HG02798 (cell line): ENCODE measurements around the gene LCK.
A peak's percentile ranks its signal among the peaks of the same experiment; 100 is the strongest.

Source experiments
- ATAC-seq: cut with Tn5 transposase; IDR thresholded peaks from one replicate; pipeline ENCODE4 v1.9.1; 2021; ENCODE audit warnings: mild to moderate bottlenecking; ENCODE audit not compliant: unreplicated experiment, poor library complexity

LCK gene

GRCh38 chr1:32250893-32251716 lies at the start of gene LCK:
TSS of gene LCK (plus strand) at chr1:32251265. CDS start at chr1:32274330, 23,065 bp downstream.
- no peak for ATAC-seq

DNA sequence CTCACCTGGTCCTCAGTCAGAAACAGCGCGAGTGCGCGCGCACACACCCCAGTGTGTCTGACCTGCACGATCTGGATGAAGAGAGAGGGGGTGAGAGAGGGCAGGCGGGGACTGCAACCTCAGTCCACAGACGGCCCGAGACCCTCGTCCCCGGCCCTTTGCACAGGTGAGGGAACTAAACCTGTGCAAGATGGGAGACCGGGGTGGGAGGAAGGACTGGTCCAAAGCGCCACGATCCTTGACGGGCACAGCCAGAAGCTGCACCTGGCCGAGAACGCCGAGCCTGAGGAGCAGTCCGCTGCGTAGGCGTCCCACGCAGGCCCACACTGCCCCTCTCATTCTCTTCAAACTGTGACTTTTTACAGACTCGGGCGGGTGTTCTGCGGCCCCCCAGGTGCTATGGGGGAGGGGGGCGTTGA lies 46.1 kb upstream of the LCK start:
- no peak for ATAC-seq

GRCh38 chr1:32205401-32206370 lies 45.4 kb upstream of the LCK start, which contains the start of gene IQCC:
TSS of gene IQCC (plus strand) at chr1:32205671. CDS start at chr1:32205682, 11 bp downstream.
- ATAC-seq, result peak; percentile 55

GRCh38 chr1:32208469-32208868 lies 42.6 kb upstream of the LCK start:
- no peak for ATAC-seq

DNA sequence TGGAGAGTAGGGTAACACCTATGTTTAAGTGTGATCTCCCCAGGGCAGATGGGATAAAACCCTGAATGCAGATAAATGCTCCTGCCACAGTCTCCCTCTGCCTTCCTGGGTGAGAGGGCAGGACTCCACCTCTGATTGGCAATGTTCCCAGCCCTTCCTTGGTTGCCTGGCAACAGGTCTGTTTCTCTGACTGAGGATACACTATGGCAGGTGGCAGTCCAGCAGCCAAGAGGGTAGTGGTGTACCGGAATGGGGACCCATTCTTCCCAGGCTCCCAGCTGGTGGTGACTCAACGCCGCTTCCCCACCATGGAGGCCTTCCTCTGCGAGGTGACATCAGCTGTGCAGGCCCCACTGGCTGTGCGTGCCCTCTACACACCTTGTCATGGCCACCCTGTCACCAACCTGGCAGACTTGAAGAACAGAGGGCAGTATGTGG lies 42.2 kb upstream of the LCK start, which contains the start of gene DCDC2B:
DCDC2B (plus strand) TSS at position 199 of the 438 bp plus-strand sequence; CDS start at position 204, 5 bp downstream.
- ATAC-seq, result no peak

GRCh38 chr1:32215629-32216480 lies 35.2 kb upstream of the LCK start:
- ATAC-seq, result no peak

DNA sequence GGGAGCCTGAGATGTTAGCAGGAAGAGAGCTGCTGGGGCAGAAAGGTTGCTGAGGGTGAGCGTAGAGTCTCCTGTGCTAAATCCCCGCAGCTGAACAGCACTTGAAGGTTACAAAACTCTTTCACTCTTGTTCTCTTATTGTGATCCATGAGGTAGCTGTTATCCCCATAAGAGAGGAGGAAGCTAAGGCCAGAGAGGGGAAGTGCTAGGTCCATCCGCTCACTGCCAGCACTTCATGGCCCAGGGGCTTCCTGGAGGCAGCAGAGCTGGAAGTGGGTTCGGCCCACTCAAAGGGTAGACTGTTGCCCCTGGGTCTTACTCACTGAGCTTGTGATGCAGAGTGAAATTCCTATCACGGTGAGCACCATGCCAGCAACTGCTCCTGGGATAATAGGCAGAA lies 34.5 kb upstream of the LCK start:
- no peak for ATAC-seq

- ATAC-seq, result no peak
These were observed 32.0 kb upstream of the LCK start for GRCh38 chr1:32219022-32219421.

- ATAC-seq, result no peak
These were observed 30.1 kb upstream of the LCK start for GRCh38 chr1:32220746-32221580.

GRCh38 chr1:32221581-32221979 lies 29.5 kb upstream of the LCK start:
- ATAC-seq, result no peak

DNA sequence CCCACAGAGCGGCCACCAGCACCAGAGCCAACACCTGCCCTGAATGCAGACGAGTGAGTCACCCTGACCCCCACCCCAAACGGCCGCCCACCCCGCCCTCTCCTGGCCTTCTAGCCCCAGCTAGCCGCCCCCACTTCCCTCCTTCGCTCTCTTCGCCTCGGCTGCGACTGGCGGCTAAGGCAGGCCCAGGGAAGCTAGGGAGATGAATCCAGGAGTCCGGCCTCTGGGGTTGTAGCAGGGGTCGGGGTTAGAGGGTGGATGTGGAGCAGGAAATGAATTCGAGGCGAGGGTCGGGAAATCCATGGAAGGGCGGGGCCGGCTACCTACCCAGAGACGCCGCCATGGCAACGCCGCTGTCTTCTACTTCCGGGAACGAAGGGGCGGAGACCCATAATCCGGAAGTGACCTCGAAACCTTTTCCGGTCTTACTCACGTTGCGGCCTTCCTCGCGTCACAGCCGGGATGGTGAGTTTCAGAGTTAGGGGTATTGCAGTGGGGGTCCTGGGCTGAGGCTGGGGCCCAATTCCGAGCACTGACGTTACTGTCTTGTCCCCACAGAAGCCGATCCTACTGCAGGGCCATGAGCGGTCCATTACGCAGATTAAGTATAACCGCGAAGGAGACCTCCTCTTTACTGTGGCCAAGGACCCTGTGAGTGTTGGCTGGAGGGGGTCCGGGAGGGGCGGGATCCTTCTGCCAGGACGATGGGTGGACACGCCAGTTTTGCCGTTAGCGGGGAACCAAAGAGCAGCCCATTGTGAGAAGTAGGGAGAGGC lies 28.9 kb upstream of the LCK start, which contains the start of the genes EIF3I and TMEM234:
EIF3I (plus strand) TSS at position 428 of the 776 bp plus-strand sequence; CDS start at position 463, 35 bp downstream.
TMEM234 (minus strand) TSS at position 374 of the 776 bp plus-strand sequence; CDS start at position 343, 31 bp downstream.
- peak; percentile 95 for ATAC-seq

DNA sequence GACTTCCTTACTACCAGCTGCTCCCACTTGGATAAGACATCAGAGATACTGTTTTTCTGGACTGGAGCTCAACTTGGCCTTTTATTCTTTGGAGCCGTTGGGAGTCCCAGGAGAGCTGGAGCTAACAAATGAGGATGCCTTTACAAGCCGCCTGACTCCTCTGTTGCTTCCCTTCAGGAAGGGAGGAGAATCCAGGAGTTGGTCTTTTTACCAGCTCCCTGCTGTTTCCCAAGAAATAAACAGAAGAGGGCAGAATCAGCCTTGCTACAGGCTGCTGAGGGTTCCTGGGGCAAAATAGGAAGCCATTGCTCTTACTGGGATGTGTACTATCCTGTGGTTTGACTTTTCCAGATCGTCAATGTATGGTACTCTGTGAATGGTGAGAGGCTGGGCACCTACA lies 27.4 kb upstream of the LCK start:
- no peak for ATAC-seq

DNA sequence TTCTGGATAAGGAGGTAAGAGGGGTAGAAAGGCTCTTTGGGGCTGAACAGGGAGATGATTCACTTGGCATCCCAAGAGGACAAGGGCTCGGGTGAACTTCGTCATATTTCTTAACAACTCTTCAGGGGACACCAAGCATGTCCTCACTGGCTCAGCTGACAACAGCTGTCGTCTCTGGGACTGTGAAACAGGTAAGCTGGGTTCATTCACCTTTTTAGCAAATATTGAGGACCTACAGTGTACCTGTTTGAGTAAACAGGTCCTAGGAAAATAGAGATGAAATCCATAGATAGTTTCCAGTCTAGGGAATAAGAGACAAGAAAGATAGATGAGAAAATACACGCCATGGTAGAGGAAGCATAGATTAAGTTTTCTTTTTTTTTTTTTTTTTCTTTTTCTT lies 26.8 kb upstream of the LCK start:
- no peak for ATAC-seq

GRCh38 chr1:32228771-32229170 lies 22.3 kb upstream of the LCK start:
- no peak for ATAC-seq

GRCh38 chr1:32231843-32232432 lies 19.1 kb upstream of the LCK start:
- no peak for ATAC-seq

DNA sequence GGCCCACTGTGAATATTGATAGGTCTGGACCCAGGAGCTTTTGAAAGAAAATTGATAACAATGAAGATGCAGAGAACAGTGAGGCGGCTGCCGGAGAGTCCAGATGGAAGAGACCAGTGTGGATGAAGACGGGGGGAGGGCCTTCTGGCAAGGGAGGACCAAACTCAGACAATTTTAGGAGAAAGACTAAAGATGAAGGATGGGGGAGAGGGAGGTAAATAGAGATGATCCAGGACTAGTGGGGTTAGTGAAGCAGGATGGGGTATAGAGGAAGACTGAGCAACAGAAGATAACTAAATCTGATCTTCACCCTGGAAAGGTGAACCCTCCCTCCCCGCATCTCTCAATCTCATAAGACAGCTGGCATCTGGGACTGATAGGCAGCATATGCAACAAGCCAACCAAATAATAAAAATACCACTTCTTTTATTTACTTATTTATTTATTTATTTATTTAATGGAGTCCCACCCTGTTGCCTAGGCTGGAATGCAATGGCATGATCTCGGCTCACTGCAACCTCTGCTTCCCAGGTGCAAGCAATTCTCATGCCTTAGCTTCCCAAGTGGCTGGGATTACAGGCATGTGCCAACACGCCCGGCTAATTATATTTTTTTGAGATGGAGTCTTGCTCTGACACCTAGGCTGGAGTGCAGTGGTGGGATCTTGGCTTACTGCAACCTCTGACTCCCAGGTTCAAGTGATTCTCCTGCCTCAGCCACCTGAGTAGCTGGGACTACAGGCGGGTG lies 18.3 kb upstream of the LCK start:
- no peak for ATAC-seq

DNA sequence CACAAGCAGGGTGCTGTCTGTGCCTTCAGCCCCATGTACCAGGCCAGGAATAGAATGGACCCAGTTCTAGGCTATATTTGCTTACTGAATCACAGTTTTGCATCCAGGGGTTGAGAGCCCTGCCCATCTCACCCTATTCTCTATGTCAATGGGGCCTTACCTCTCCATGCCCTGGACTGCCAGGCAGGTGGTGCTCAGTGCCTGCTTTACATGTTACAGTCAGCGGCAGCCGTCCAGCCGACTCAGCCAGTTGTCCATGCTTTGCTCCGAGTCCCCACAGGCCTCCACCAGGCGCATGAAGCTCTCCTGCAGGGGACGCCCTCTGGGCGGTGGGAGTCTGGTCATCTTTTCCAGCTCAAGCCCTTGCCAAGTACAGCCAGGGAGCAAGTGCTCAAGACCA lies 16.3 kb upstream of the LCK start:
- no peak for ATAC-seq
